Hepatocyte (in vitro differentiated cells): ENCODE measurements around the gene HOXA5. TPM values are rescaled to one million over a fixed set of nuclear protein-coding genes. Genes with fewer than 3 reads are reported as not detected.

Source experiments
- DNase-seq: peaks from one replicate; pipeline ENCODE4 v3.0.0-alpha.2; 2016; ENCODE audit warnings: low spot score
- H2AFZ ChIP-seq: fragments of 200-600 bp; sonication (generic); 2 replicates; pipeline ENCODE4 v1.6.0; 2016; ENCODE audit warnings: antibody characterized with exemption, mild to moderate bottlenecking
- H3K27ac ChIP-seq: fragments of 200-600 bp; sonication (generic); 2 replicates; pipeline ENCODE4 v1.5.1; 2016; ENCODE audit warnings: mild to moderate bottlenecking
- H3K27me3 ChIP-seq: fragments of 200-600 bp; sonication (generic); 2 replicates; pipeline ENCODE4 v1.6.1; 2016
- H3K36me3 ChIP-seq: fragments of 200-600 bp; sonication (generic); replicated peaks from 2 replicates; pipeline ENCODE4 v1.5.1; 2016; ENCODE audit warnings: low read depth; ENCODE audit not compliant: insufficient read depth
- H3K4me1 ChIP-seq: fragments of 200-600 bp; sonication (generic); 2 replicates; pipeline ENCODE4 v1.5.1; 2016; ENCODE audit warnings: mild to moderate bottlenecking, moderate library complexity; ENCODE audit not compliant: insufficient read depth
- H3K4me2 ChIP-seq: fragments of 200-600 bp; sonication (generic); 2 replicates; pipeline ENCODE4 v1.6.0; 2016
- H3K4me3 ChIP-seq: fragments of 200-600 bp; sonication (generic); 2 replicates; pipeline ENCODE4 v1.5.1; 2016; ENCODE audit warnings: mild to moderate bottlenecking
- H3K79me2 ChIP-seq: fragments of 200-600 bp; sonication (generic); 2 replicates; pipeline ENCODE4 v1.6.0; 2017; ENCODE audit warnings: mild to moderate bottlenecking
- H3K9me2 ChIP-seq: fragments of 200-600 bp; sonication (generic); replicated peaks from 2 replicates; pipeline ENCODE4 v1.6.0; 2017; ENCODE audit warnings: mild to moderate bottlenecking; ENCODE audit not compliant: insufficient read depth
- H3K9me3 ChIP-seq: fragments of 200-600 bp; sonication (generic); 2 replicates; pipeline ENCODE4 v1.5.1; 2016; ENCODE audit warnings: low read depth, mild to moderate bottlenecking
- H4K20me1 ChIP-seq: fragments of 200-600 bp; sonication (generic); 2 replicates; pipeline ENCODE4 v1.6.0; 2016; ENCODE audit warnings: mild to moderate bottlenecking; ENCODE audit not compliant: insufficient read depth, poor library complexity, severe bottlenecking
- CTCF ChIP-seq: fragments of 200-600 bp; sonication (generic); IDR thresholded peaks from 2 replicates; pipeline ENCODE4 v1.5.1; 2016; ENCODE audit warnings: antibody characterized with exemption, mild to moderate bottlenecking; ENCODE audit not compliant: poor library complexity
- EZH2 ChIP-seq: fragments of 200-600 bp; sonication (generic); IDR thresholded peaks from 2 replicates; pipeline ENCODE4 v1.6.1; 2016; ENCODE audit warnings: antibody characterized with exemption, mild to moderate bottlenecking, borderline replicate concordance
- EZH2phosphoT487 ChIP-seq: fragments of 200-600 bp; sonication (generic); IDR thresholded peaks from one replicate; pipeline ENCODE4 v1.6.1; 2018; ENCODE audit warnings: antibody characterized with exemption, mild to moderate bottlenecking, low read depth, moderate library complexity; ENCODE audit not compliant: unreplicated experiment, severe bottlenecking
- WGBS: methylation state at CpG from one replicate; pipeline ENCODE4 v1.1.6; 2016; ENCODE audit warnings: low lambda C conversion rate; ENCODE audit errors: missing lambda C conversion rate; 5-methylcytosine and 5-hydroxymethylcytosine counted together
- polyA plus RNA-seq: library from polyadenylated mRNA; unstranded; fragments of >200 nt; fragmentation: Nextera tagmentation; extraction: Ambion mirVana; gene quantifications from 2 replicates; pipeline ENCODE4 v1.2.1, GENCODE V29; 2016
- total RNA-seq: library from RNA; depleted of rRNA; stranded (reverse); fragments of >200 nt; gene quantifications from 2 replicates; pipeline ENCODE4 v1.2.3, GENCODE V29; 2014

The HOXA5 gene
- total and polyA plus RNA-seq, 2 experiments from 2014 or later, result 0.70 to 0.92 TPM

- peaks cover 27% of the 10 kb centered on the region for H3K4me1 ChIP-seq
- H3K79me2 ChIP-seq, result peaks cover 79% of the 10 kb centered on the region
- peaks cover 92% of the 10 kb centered on the region for H3K27me3 ChIP-seq
These were observed 21.9 kb upstream of the HOXA5 start, which contains the start of gene HOXA9 for GRCh38 chr7:27165089-27165995. Gene HOXA9, minus strand, starts transcription at chr7:27165537. Its CDS starts 80 bp downstream, at chr7:27165457.

DNA sequence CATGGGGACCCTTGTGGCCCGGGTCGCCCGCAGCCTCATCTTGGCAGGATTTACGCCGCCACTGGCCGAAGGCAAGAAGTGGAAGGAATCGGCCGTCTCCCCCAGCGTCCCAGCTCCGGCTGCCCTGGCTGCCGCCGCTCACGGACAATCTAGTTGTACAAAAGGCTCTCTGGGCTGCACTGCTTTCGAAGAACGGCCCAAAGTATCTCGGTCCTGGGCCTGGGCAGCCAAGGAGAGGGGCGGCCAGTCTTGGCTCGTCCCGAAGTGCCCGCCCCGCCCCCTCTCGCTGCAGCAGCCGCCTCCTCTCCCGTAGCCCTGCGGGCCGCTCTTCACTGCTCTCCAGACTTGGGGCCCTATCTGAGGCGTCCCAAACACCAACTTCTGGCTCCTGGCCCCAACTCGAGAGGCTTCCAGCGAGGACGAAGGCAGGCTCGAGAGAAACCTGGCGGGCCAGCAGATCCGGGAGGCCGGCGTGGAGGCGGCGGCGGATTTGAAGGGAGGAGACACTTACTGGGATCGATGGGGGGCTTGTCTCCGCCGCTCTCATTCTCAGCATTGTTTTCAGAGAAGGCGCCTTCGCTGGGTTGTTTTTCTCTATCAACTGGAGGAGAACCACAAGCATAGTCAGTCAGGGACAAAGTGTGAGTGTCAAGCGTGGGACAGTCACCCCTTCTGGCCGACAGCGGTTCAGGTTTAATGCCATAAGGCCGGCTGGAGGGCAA, 21.0 kb upstream of the HOXA5 start:
- peaks cover 72% of the 10 kb centered on the region for H3K79me2 ChIP-seq
- H3K36me3 ChIP-seq, result no peaks in the 10 kb centered on the region
- TF ChIP-seq EZH2phosphoT487, result peak; percentile 26
- TF ChIP-seq CTCF, result peak; percentile 8
- peak; percentile 91 for TF ChIP-seq EZH2
- peak overlapping the region; percentile 96 for H3K27ac ChIP-seq
- H4K20me1 ChIP-seq, result no peaks in the 10 kb centered on the region
- H3K9me2 ChIP-seq, result no peaks in the 10 kb centered on the region
- DNase-seq, result no peak
- no peaks in the 10 kb centered on the region for H3K9me3 ChIP-seq
- WGBS, result 23% methylated on average over 37 of the region's 47 CpGs
- H3K4me1 ChIP-seq, result peaks cover 29% of the 10 kb centered on the region
- peak overlapping the region; percentile 12 for H3K4me3 ChIP-seq
- H2AFZ ChIP-seq, result no peak overlapping the region
- H3K4me2 ChIP-seq, result peak overlapping the region; percentile 96
- peaks cover 92% of the 10 kb centered on the region for H3K27me3 ChIP-seq

More at GRCh38 chr7:27165089-27165995, 21.9 kb upstream of the HOXA5 start, which contains the start of gene HOXA9:
- H3K4me2 ChIP-seq, result peak within 1 kb of the TSS; percentile 96
- H4K20me1 ChIP-seq, result peaks cover 2% of the 10 kb centered on the region
- no peaks in the 10 kb centered on the region for H3K9me2 ChIP-seq
- TF ChIP-seq EZH2phosphoT487, result no peak
- no peak for TF ChIP-seq CTCF
- peak; percentile 84 for TF ChIP-seq EZH2
- H2AFZ ChIP-seq, result peak within 1 kb of the TSS; percentile 14
- H3K4me3 ChIP-seq, result peak within 1 kb of the TSS; percentile 29
- DNase-seq, result no peak
- 21% methylated on average over 78 of the region's 82 CpGs for WGBS
- H3K36me3 ChIP-seq, result no peaks in the 10 kb centered on the region
- peak within 1 kb of the TSS; percentile 96 for H3K27ac ChIP-seq
- no peaks in the 10 kb centered on the region for H3K9me3 ChIP-seq

DNA sequence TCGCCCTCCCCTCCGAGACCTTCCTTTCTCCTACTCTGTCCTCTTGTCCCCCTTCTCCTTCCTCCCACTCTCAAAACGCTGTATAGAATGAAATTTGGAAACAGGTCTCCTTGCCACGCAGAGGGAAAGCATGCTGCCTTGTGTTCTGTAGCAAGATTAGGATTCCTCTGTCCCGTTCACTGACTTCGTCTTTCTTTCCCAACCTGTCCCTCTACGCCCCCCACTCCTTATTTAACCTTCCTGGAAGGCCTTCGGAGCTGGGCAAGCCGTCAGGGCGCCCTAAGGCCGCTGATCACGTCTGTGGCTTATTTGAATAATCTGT, 20.5 kb upstream of the HOXA5 start:
- 24% methylated on average over 12 of the region's 12 CpGs for WGBS
- H3K27me3 ChIP-seq, result peaks cover 92% of the 10 kb centered on the region
- H3K4me1 ChIP-seq, result peaks cover 26% of the 10 kb centered on the region
- H3K9me2 ChIP-seq, result no peaks in the 10 kb centered on the region
- H3K79me2 ChIP-seq, result peaks cover 67% of the 10 kb centered on the region
- H3K36me3 ChIP-seq, result no peaks in the 10 kb centered on the region
- no peaks in the 10 kb centered on the region for H4K20me1 ChIP-seq
- DNase-seq, result no peak
- no peak overlapping the region for H3K4me3 ChIP-seq
- no peak overlapping the region for H2AFZ ChIP-seq
- TF ChIP-seq EZH2 (no peak), EZH2phosphoT487 (no peak), CTCF (no peak)
- no peaks in the 10 kb centered on the region for H3K9me3 ChIP-seq
- H3K4me2 ChIP-seq, result peak overlapping the region; percentile 96
- peak overlapping the region; percentile 96 for H3K27ac ChIP-seq
